Type B pancreatic cell (in vitro differentiated cells): ENCODE data around the gene ZNF827. TPM values are rescaled to one million over a fixed set of nuclear protein-coding genes. Genes with fewer than 3 reads are reported as not detected.

ENCODE experiments used
- DNase-seq: peaks from one replicate; pipeline ENCODE4 v3.0.0; 2021; ENCODE audit warnings: mixed read lengths; ENCODE audit not compliant: unreplicated experiment; ENCODE audit errors: extremely low spot score
- H3K27ac Mint-ChIP-seq: 2 replicates; pipeline ENCODE4 v1.8.0; 2021; ENCODE audit warnings: mild to moderate bottlenecking, mixed read lengths
- H3K27me3 Mint-ChIP-seq: 2 replicates; pipeline ENCODE4 v1.8.0; 2021; ENCODE audit warnings: mixed read lengths
- H3K36me3 Mint-ChIP-seq: 2 replicates; pipeline ENCODE4 v1.8.0; 2021; ENCODE audit warnings: mixed read lengths
- H3K4me1 Mint-ChIP-seq: one replicate; pipeline ENCODE4 v1.8.0; 2021; ENCODE audit warnings: mixed read lengths; ENCODE audit not compliant: unreplicated experiment
- H3K4me3 Mint-ChIP-seq: 2 replicates; pipeline ENCODE4 v1.8.0; 2021; ENCODE audit warnings: mild to moderate bottlenecking, mixed read lengths
- H3K9me3 Mint-ChIP-seq: 2 replicates; pipeline ENCODE4 v1.8.0; 2021; ENCODE audit warnings: mixed read lengths
- total RNA-seq: library from RNA; stranded (reverse); gene quantifications from 2 replicates; pipeline ENCODE4 v1.2.1, GENCODE V29; 2021; ENCODE audit warnings: low replicate concordance
- TF ChIP-seq, protein P1 (sequence below): fragments of 200-600 bp; sonication (generic); conservative IDR thresholded peaks from 2 replicates; pipeline ENCODE4 v1.5.0; 2021; ENCODE audit warnings: antibody characterized with exemption, mild to moderate bottlenecking

ZNF827 gene
- total RNA-seq, 1 donor from 2014 or later = 39.9 TPM

DNA sequence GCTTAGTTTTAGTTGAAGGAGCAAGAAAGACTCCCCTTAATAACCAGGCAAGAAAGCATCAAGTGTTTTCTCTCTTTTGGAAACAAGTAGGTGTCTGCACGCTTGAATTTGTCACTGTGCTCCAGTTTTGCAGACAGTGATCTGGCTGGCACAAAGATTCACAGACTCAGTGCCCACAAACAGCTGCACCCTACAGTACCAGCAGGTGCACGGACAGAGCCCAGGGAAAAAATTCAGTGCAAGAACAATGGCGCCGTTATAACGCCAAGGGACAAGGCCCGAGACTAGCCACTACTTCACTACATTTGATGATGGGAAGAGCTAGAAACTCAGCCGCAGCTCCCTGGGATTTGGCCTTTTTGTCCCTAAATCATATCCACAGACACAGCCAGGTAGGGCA lies 56.0 kb downstream of the ZNF827 start:
- H3K36me3 Mint-ChIP-seq = peaks cover 42% of the 10 kb centered on the region
- H3K27ac Mint-ChIP-seq = peak overlapping the region; percentile 80
- no peak for DNase-seq
- no peaks in the 10 kb centered on the region for H3K9me3 Mint-ChIP-seq
- H3K27me3 Mint-ChIP-seq = no peaks in the 10 kb centered on the region
- peaks cover 28% of the 10 kb centered on the region for H3K4me1 Mint-ChIP-seq
- no peak overlapping the region for H3K4me3 Mint-ChIP-seq
- TF ChIP-seq, protein P1, sequence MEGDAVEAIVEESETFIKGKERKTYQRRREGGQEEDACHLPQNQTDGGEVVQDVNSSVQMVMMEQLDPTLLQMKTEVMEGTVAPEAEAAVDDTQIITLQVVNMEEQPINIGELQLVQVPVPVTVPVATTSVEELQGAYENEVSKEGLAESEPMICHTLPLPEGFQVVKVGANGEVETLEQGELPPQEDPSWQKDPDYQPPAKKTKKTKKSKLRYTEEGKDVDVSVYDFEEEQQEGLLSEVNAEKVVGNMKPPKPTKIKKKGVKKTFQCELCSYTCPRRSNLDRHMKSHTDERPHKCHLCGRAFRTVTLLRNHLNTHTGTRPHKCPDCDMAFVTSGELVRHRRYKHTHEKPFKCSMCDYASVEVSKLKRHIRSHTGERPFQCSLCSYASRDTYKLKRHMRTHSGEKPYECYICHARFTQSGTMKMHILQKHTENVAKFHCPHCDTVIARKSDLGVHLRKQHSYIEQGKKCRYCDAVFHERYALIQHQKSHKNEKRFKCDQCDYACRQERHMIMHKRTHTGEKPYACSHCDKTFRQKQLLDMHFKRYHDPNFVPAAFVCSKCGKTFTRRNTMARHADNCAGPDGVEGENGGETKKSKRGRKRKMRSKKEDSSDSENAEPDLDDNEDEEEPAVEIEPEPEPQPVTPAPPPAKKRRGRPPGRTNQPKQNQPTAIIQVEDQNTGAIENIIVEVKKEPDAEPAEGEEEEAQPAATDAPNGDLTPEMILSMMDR = no peak

DNA sequence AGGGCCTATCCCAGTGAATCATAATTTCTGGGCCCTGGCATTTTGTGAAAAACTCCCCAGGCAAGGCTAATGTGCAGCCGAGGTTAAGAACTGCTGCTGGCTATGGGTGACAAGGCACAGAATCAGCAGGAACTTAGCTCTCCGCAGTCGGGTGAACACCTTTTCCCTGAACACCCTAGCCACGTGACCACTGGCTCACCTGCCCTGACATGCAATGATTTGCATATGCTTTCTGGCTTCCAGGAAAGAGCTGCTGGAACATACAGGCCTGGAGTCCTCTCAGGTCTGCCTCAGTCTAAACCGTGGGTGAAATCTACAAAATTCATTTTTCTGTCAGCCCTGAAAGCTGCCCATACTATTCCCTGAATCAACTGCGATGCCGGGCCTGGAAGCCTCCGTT lies 56.6 kb downstream of the ZNF827 start:
- H3K27me3 Mint-ChIP-seq = no peaks in the 10 kb centered on the region
- H3K4me1 Mint-ChIP-seq = peaks cover 28% of the 10 kb centered on the region
- H3K27ac Mint-ChIP-seq = peak overlapping the region; percentile 80
- H3K4me3 Mint-ChIP-seq = peak overlapping the region; percentile 49
- peaks cover 41% of the 10 kb centered on the region for H3K36me3 Mint-ChIP-seq
- H3K9me3 Mint-ChIP-seq = no peaks in the 10 kb centered on the region
- no peak for DNase-seq
- TF ChIP-seq, protein P1 = no peak

DNA sequence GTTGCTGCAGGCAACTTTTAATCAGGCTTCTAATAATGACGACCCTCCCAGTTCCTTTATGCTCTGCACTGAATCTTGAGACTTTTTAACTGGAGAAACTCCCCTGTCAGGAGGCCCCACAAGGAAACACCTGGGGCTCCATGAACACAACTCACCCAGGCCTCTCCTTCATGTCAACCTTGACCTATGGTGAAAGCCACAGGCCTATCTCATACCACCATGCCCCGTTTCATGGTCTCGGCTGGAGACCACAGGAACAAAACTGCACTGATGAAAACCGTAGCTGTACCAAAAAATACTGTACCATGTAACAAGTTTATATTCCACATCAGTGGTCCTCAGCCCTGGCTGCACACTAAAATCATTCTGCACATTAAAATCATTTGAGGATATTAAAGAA lies 57.0 kb downstream of the ZNF827 start:
- DNase-seq = no peak
- TF ChIP-seq, protein P1 = no peak
- Mint-ChIP-seq H3K4me1 (peaks cover 28% of the 10 kb centered on the region), H3K9me3 (no peaks in the 10 kb centered on the region), H3K4me3 (peak overlapping the region; percentile 49), H3K27ac (peak overlapping the region; percentile 80), H3K27me3 (no peaks in the 10 kb centered on the region), H3K36me3 (peaks cover 40% of the 10 kb centered on the region)

DNA sequence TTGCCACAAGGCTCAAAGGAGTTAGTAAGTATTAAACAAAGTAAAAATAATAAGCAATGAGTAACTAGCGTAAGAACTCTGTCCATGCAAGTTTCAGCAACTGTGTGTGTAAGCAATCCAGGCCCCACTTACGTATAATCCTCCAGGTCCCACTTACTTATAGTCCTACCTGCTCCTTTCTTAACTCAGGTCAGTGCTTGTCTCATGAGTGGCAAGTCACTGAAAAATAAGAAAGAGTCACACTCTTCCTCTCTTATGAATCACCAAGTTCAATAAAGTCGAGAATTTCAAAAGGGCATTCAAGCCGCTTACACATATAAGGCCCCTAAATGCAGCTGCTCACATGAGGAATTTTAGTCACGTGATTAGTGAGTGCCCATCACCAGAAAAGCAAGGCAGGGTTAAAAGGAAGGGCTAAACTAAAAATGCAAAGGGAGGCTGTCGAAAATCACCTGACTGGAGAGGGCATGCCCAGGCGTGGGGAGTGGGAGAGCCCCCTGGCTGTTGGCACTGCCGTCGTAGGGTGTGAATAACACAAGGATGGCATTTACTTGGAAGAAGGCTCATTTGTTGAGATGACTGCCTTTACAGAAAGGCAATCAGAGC lies 58.2 kb downstream of the ZNF827 start:
- Mint-ChIP-seq H3K36me3 (peaks cover 36% of the 10 kb centered on the region), H3K27ac (no peak overlapping the region), H3K27me3 (no peaks in the 10 kb centered on the region), H3K9me3 (no peaks in the 10 kb centered on the region), H3K4me3 (no peak overlapping the region), H3K4me1 (peaks cover 28% of the 10 kb centered on the region)
- TF ChIP-seq, protein P1 = no peak
- DNase-seq = no peak

DNA sequence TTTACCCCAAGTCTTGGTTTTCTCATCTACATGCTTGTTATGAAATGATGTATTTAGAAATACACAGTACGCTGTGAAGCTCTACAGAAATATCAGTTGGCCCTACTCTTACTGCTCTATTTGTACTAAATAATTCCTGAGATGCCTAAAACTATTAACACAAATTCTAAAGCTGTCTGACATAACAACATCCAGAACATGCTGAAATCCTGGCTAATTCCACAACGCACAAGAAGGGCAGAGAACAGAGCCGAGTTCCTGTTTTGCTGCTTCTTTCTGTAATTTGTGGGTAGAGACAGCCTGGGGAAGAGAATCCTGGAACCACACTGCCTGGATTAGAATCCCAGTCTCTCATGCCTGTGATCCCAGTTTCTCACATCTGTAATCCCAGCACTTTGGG lies 59.0 kb downstream of the ZNF827 start:
- H3K9me3 Mint-ChIP-seq = no peaks in the 10 kb centered on the region
- peaks cover 28% of the 10 kb centered on the region for H3K4me1 Mint-ChIP-seq
- DNase-seq = no peak
- H3K27me3 Mint-ChIP-seq = no peaks in the 10 kb centered on the region
- H3K36me3 Mint-ChIP-seq = peaks cover 39% of the 10 kb centered on the region
- H3K4me3 Mint-ChIP-seq = no peak overlapping the region
- TF ChIP-seq, protein P1 = no peak
- no peak overlapping the region for H3K27ac Mint-ChIP-seq
